Suppressor macrophage treated with lipopolysaccharide for 1 hour (primary cell): ENCODE measurements around the gene CYREN.
A peak's percentile ranks its signal among the peaks of the same experiment; 100 is the strongest.

Source experiments
- DNase-seq, 3 donors: peaks; one replicate each; pipeline ENCODE4 v3.0.0-alpha.2; 2020 to 2022

The CYREN gene

DNA sequence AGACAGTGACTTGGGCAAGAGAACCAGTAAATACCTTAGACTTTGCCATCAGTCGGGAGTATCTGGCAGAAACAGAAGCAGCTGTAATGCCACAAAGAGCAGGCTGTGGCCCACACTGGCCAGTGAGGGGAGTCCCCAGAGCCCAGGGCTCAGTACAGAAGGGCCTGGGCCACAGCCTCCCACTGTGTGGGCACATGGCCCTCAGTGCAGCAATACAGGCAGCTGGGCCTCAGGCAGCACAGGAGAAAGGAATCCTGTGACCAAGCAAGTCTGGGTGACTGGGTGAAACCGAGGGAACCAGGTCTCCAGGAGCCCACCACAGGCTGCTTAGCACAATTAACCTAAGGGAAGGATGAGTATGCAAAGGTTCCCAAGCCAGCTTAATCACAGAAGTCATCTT is 26.8 kb upstream of the CYREN start:
- no peak for DNase-seq

DNA sequence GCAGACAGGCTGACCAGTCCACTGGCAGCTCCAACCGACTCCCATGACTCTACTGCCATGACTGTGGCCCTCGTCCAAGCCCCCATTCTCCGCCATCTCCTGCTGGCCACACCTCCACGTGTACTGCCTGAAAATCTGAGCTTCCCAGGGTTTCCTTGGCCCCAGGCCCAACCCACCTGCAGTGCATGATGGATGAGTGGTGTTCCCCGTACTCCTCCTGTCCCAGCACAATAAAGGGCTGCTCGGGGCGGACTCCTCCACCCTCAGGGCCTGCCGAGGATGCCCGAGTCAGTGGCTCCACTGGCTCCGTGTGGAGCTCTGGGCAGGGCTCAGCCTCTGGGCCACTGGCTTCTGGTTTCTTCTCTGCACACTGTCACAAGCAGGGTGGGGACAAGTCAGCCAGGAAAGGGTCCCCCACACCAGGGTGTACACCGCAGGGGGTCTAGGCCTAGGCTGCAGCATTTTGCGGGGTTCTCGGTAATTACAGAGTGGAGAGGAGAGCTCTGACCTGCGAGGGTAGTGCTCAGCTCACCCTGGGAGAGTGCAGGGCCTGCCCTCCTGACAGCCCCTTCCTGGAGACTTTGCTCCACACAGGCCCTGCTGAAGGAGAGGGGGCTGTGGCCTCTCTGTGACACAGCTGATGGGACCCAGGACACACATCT is 25.6 kb upstream of the CYREN start:
- DNase-seq = no peak

DNA sequence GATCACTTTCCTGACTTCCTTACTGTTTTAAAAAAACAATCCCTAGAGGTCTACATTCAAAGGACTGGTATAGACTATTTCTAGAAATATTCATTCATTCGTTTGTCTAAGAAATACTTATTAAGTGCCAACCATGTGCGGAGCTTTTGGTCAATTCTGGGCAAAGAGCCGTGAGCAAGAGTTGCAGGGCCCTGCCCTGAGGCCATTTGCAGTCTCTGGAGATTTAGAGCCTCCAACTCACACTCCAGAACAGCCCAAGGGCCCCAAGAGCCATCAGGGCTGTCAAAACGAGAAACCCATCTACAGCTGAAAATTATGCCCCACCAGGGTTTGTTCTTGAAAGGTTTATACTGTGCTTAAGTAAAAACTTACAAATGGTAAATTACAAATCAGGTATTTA is 24.6 kb upstream of the CYREN start:
- DNase-seq = no peak

DNA sequence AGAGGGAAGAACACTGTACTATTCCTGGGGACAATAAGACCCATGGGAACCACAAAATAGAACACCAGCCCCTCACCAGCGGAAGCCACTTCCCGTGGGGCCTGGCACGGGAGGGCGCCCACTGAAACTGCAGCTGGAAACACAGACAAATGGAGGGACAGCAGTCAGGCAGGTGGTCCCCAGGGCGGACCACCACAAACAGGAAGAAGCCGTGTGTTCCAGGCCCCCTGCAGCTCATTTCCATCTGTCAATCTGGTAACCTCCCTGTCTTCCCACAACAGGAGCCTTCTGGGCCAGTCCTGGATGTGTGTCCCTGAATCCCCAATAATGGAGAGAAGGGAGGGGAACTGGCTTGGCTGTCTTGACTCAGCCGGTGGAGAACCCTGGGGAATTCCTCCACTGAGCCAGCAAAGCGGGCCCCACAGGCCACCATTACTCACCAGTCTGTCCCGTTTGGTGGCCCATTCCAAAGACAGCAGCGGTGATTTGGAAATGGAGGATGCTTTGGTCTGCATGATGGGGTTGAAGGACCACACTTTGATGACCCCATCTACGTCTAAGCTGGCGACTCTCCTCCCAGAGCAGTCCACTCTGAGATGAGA is 24.1 kb upstream of the CYREN start:
- DNase-seq = peak; percentile 36 to 44 (median 39)

DNA sequence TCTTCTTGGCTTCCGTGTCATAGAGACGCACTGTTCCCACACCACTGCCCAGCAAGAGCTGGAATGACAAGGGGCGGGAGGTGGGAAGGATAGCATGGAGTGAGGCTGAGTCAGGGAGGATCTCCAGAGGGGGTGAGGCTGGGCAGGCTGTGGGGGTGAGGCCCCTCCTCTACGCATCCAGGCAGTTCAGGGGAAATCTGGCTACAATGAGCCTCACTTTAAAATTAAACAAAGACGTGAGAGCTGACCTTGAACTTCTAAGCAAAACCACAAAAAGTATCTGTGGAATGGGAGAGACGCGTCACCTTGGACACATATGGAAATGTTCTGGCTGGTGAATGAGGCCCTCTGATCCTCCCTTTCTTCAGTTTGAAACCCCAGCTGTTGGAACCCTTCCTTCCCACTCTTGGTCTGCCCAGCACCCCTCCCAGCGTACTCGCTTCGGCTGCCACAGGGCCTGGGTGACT is 23.1 kb upstream of the CYREN start:
- no peak for DNase-seq

DNA sequence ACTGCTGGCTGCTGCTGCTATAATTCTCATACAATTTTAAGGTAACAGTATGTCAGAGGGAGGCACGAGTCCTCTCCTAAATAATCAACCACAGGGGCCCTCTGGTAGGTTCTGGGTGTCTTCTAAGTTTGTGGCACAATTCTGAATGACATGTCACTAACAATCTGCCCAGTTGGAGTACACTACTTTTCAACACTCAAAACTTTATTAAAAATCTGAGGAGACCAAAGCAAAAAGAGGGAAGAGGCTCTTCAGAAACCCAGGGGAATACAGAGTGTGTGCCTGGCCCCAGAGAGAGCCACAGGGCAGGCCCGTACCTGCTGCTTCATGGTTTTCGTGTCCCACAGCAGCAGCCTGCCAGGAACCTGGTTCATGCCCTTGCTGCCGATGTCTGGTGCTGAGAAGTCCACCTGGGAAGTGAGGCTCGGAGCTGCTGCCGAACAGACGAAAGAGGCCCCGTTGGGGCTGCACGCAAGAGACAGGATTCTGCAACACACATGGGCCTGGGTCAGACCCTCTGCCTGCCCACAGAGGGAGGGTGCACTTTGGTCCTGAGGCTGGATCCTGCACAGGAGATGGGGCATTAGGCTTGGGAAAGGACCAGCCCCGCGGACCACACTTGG is 22.5 kb upstream of the CYREN start:
- no peak for DNase-seq

DNA sequence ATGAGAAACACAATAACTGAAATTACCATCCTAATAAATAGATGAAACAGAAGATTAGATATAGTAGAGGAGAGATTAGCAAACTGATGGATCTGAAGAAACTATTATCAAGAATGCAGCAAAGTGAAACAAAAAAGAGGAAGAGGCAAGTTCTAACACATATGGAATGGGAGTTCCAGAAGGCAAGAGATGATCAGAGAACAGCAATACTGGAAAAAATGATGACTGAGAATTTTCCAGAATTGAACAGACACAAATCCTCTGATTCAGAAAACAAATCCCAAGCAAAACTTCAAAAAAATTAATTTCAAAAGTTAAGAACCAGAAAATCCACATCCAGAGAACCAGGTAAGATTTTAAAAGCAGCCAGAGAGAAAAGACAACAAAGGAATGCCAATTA is 20.2 kb upstream of the CYREN start:
- DNase-seq = no peak

DNA sequence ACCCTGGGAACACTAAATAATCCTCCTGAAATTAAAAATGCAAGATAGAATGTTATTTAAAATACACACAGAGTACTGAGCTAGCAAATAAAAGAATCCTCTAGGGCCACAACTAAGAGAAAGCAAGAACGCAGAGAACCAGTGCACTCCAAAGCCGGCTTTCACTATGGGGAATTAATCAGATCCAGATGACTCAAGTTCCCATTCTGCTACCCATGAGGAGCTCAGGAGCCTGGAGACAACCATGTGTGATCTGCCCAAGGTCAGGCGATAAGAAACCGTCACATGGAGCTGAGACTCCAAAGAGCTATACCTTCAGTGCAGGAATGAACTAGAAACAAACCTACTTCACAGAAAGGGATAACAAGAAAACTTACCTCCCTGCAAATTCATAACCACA is 19.5 kb upstream of the CYREN start:
- DNase-seq = no peak

DNA sequence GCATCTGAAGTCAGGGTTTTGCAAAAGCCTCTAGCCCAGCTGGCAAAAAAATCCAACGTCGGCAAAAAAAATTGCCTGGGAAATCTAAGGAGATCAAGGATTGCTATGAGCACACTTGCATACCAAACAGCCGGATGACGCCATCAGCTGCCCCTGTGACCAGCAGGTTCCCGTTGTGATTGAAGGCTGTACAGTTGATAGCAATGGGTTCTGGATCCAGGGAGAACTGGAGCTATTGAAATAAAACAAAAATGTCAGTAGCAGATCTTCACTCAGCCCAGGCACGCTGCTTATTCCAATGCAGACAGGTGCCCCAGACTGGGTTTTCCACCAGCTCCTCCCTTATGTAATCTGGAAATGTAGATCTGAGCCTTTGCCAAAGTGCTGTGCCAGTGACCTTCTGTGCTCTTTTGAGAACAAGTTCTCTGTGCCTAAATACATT is 18.7 kb upstream of the CYREN start:
- no peak for DNase-seq

DNA sequence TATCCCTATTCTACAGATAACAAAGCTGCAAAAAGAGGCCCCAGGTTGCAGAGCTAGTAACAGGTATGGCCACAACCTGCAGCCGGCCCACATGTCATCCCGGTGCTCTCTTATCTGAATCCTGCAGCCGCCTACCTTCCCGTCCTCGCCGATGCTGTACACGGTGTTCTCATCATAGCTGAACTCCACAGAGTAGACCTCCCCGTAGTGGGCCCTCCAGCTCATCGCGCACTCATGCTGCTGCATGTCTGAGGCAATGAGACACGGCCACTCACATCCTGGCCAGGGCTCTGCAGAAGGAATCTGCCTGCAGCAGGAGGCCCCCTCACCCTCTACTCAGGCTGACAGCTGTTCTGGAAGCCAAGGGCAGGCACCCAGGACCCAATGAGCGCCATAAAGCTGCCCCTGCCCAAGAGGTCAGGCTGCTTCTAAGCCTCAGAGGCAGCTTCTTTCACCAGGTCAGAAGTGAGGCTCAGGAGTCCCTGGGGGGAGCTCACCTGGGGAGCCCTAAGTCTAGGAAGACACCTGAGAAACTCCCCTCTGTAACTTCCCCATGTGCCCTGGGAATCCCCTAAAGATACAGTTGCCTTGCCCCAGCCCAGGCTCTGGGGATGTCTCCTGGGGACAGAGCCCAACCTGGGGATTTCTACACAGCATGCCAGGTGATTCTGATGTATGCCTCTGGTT is 17.9 kb upstream of the CYREN start:
- DNase-seq = no peak

DNA sequence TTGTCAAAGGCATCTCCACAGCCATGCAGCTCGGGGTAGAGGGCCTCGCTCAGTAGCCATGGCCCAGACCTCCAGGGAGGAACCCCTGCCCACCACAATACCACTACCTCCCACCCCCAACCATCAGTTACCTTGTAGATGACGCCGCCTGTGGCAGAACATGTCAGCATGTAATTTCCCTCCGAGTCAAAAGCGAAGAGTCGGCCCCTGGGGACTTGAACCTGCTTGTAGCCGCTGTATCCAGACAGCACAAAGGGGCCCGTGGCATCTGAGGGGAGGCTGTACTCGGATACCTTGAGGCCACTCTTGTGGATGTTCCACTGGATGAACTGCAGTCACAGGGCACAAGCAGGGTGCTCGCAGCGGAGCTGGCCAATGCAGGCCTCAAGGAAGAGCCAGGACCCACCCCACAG is 16.3 kb upstream of the CYREN start:
- DNase-seq = no peak

DNA sequence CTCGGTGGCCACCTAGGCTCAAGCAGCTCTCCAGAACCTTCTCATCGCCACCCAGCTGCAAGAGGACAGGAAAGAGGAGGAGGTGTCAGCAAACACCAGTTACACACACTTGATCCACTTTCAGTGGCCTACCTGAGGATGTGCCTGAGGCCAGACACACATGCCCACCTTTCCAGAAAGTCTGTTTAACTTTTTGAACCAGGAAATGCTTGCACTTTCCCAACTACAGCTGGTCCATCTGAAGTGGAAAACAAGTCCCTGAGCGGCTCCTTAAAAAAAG is 15.7 kb upstream of the CYREN start:
- no peak for DNase-seq

DNA sequence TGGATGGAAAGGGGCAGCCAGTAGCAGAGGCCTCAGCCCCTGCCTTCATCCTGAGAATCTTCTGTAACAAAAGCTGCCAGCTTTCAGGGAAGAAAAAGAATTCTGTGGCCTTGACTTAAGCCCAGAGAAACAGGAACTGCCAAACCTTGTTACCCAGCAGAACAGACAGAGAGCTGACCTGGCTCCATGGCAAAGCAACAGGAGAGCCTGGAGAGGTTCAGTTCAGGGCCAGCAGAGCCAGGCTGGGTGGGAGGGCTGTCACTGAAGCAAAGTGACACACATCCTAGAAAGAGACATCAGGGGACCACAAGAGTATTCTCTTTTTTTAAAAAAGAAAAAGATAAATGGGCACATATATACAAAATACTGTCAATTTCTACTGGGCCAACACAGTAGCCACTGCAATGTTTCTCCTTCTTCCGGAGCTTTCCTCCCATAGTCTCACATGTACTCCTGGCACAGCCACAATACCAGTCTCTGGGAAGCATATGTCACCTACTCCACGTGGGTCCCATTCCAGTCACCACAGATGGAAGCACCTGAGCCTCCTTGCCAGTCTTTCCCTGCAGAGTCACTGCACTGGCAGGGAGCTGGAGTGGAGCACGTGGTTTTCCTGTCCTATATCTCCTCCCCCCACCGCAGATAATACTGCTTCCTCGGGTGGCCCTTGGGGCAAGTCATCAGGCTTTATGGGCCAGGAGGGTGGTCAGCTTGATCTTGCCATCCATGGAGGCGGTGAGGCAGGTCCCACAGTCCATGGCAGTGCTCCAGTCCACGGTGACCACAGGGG is 15.2 kb upstream of the CYREN start:
- no peak for DNase-seq

DNA sequence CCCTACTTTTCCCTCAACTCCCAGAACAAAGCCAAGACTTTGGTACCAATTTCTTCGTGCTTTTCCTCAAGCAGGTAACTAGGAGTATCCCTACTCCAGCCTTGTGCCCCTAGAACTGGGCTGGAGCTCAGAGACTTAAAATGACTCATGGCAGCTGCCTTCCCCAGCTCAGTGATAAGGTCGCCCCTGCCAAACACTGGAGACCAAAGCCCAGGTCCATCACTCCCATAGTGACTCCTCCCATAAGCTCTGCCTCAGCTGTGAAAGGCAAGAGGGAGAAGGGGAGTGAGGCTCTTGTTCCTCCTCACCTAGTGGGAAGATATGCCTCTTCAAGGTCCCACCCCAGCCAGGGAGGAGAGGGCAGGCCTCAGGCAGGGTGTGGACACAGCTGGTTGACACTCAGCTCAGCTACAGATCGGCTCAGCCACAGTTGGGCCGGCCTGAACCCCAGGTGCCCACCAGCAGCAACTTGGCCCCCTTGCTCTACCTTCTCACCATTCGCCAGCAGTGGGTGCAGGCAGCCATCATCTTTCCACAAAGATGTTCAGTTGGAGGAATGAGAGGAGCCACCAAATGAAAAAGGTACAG is 13.8 kb upstream of the CYREN start:
- no peak for DNase-seq

DNA sequence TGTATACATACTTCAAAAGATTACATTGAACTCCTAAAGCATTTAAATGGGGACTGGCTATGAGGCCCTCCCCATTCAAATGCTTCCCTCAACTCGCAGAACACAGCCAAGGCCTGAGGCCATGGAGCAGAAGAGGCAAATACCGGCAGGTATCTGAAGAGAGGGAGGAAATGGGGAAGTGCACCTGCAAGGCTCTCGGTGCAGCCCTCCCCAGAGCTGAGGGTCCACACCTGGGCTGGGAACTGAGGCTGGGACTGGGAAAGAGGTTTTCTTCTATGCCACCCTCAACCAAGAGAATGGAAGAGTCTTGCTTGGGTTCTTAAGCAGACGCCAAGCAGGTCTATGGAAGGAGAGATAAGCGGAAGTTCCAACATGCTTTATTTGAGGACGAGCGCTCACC is 13.0 kb upstream of the CYREN start:
- no peak for DNase-seq

DNA sequence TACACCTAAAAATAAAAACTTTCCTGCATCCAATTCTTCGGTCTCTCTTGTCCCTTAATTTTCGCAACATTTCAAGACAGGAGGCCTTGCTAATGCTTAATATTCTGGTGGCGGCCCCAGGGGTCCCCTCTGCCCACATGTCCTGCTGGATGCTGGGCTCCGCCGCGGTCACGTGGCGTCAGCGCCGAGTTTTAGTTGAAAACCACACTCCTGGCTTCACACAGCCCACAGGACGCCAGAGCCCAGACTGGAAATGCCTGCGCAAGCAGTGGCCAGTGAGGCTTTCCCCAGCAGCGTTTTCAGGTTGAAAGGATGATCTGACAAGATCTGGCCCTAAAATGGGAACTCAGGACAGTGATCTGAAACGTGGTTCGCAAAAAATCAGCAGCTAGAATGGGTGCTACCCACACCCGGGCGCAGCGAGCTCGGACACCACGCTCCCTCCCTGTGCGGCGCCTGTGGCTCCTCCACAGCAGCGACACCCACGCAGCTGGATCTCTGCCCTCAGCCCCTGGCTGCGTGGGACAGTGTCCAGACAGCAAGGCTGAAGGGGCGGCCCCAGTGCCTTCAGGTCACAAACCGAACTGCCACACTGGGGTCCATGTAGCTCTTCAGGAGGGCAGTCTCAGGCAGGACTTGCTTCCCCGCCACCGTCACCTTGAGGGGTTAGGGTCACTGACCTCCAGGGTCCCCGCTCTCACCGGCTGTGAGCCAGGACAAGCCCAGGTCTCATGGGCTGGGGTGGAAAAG is 11.6 kb upstream of the CYREN start:
- no peak for DNase-seq

DNA sequence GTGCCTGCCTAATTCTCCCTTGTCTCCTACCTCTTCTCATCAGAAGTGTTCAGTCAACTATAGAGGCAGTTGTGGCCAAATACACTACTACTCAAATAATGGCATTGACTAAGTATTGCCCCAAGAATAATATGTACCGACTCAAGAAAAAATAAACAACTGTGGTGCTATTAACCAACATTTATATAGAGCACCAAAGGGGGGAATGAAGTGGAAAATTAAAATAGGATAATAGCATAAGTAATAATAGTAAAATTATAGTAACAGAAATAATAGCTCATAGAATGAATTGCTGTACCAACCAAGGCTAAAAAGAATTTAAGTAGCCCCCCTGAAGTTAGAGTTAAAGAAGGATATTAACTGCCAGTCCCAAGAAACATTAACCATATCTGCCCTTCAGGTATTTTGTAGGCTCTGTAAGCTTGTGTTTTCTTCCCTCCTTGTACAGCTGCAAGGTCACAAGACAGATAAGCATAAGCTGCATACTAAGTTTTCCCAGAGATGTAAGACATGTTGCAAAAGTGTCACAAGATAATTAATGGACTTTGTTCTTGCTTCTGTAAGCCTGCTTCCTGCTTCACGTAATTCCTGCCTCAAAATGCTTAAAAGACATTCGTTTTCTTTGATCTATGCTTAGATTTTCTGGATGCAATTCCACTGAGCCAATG is 10.9 kb upstream of the CYREN start:
- no peak for DNase-seq

DNA sequence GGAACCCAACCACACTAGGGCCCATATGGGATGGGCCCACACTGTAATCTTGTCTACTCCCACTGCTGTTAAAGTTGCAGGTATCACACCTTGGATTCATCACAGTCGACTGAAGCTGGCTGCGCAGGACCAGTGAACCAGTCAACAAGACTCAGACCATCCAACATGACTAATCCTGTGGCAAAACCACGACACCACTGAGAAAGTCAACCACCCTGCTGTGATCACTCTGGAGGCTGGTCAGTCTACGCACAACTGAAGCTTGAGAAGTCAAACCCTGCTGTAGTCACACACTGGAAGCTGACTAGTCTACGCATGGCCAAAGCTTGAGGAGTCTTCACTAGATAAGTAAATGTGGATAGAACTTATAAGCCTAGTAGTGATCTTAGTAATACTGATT is 9.6 kb upstream of the CYREN start:
- DNase-seq = no peak

DNA sequence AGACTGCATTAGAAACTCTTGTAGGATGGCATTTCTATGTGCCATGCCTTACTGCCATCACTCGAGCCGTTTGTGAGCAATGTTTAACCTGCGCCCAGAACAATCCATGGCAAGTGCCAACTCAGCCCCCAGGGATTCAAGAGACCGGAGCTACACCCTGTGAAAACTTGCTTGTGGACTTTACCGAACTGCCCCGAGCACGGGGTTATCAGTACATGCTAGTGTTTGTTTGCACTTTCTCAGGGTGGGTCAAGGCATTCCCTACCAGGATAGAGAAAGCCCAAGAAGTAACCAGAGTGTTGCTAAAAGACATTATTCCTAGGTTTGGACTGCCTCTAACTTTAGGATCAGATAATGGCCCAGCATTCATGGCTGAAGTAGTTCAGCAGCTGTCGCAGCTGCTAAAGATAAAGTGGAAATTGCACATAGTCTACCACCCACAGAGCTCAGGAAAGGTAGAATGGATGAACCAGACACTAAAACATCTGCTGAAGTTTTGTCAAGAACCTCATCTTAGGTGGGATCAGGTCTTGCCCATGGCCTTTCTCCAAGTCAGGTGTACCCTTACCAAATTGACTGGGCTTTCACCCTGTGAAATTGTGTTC is 8.9 kb upstream of the CYREN start:
- DNase-seq = no peak

DNA sequence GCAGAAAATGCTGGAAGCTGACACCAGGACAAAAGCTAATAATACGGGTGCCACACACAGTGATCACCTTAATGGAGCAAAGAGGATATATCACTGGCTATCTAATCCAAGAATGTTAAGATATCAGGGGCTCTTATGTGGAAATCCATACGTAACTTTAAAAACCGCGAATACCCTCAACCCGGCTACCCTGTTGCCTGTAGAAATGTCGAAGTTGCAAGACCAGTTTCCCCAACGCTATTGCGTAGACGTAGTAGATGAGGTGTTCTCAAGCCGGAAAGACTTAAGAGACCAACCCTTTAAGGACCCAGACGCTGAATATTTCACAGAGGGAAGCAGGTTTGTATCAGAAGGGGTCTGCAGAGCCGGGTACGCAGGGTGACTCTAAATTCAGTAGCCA is 7.9 kb upstream of the CYREN start:
- no peak for DNase-seq

DNA sequence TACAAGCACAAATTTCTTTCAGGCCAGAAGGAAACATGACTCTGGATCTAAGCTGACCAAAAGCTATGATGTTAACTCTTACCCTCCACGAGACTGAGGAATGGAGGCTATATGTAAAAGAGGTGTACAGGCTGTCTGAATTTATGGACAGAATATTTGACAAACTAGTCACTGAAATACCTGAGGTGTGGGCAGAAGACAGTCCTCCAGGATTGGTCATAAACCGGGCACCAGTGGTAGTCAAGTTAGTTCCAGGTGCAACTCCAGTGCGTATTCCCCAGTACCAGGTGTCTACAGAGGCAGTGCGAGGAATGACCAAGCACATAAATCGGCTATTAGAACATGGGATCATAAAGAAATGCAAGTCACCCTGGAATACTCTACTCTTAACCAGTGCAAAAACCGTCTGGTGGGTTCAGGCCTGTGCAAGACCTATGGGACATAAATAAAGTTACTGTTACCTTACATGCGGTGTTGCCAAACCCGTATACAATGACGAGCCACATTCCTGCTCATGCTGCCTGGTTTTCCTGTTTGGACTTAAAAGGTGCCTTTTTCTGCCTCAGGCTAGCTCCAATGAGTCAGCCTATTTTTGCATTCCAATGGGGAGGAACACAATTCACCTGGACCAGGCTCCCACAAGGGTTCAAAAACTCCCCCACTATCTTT is 6.7 kb upstream of the CYREN start:
- DNase-seq = no peak
